ENCODE measurements around the gene VCY1B.
"Not testable (repeated sequence)": the region's sequence is repeated elsewhere in the genome, so short reads cannot be mapped to it uniquely, and the experiment has no call there.

The VCY1B gene

GRCh38 chrY:14055927-14056326 lies at the start of gene VCY1B:
VCY1B (plus strand) TSS chrY:14056227; CDS start chrY:14056290, 63 bp downstream.
- DNase-seq (ENCODE audit: low spot score): not testable (repeated sequence)

- DNase-seq (ENCODE audit: low spot score): not testable (repeated sequence)
Observed at GRCh38 chrY:14011916-14012315, 44.1 kb upstream of the VCY1B start.

GRCh38 chrY:14030395-14030794 lies 25.6 kb upstream of the VCY1B start:
- not testable (repeated sequence) for DNase-seq (ENCODE audit: low spot score)

GRCh38 chrY:14085877-14086276 lies 29.9 kb downstream of the VCY1B start:
- DNase-seq (ENCODE audit: low spot score): no peak

Measured in ecto neural progenitor cell (in vitro differentiated cells).